ENCODE data around the gene ASB9.

DNA sequence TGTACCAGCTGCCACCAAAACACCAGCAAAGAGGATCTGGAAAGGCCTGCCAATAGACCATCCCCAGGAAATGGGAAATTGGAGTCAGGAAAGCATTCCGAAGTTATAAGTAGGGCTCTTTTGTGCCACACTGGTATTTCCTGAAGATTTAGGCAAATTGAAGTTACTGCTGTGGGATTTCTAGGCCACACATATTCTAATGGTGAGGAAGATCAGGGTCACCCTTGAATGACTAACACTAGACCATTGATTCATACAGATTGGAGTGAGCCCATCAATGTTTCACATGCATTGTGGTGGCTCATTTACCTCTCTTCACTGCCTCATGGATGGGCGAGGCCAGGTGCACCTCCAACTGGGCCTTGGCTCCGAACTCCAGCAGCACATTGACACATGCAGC lies 23.0 kb upstream of the ASB9 start:
- TF ChIP-seq, protein P1, sequence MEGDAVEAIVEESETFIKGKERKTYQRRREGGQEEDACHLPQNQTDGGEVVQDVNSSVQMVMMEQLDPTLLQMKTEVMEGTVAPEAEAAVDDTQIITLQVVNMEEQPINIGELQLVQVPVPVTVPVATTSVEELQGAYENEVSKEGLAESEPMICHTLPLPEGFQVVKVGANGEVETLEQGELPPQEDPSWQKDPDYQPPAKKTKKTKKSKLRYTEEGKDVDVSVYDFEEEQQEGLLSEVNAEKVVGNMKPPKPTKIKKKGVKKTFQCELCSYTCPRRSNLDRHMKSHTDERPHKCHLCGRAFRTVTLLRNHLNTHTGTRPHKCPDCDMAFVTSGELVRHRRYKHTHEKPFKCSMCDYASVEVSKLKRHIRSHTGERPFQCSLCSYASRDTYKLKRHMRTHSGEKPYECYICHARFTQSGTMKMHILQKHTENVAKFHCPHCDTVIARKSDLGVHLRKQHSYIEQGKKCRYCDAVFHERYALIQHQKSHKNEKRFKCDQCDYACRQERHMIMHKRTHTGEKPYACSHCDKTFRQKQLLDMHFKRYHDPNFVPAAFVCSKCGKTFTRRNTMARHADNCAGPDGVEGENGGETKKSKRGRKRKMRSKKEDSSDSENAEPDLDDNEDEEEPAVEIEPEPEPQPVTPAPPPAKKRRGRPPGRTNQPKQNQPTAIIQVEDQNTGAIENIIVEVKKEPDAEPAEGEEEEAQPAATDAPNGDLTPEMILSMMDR (IDR thresholded peaks at IDR 0.05; ENCODE audit: extremely low read depth in 1 of 2, insufficient read depth in 1 of 2, low read depth in 1 of 2, low read length in 2 of 2) = no peak
- TF ChIP-seq POLR2AphosphoS5 (IDR thresholded peaks at IDR 0.05; ENCODE audit: insufficient read depth, low read depth, low read length) (no peak), EZH2 (IDR thresholded peaks at IDR 0.05; ENCODE audit: borderline replicate concordance, low read depth, low read length, severe bottlenecking) (no peak), POLR2A (IDR thresholded peaks at IDR 0.05; ENCODE audit: low read depth, low read length) (no peak), GATA2 (IDR thresholded peaks at IDR 0.05; ENCODE audit: insufficient read depth, insufficient read length, low read depth, low read length) (no peak), MYC (IDR thresholded peaks at IDR 0.05; ENCODE audit: low read depth, low read length) (no peak), MAX (IDR thresholded peaks at IDR 0.05; ENCODE audit: insufficient read depth, insufficient read length) (no peak), FOS (IDR thresholded peaks at IDR 0.05; ENCODE audit: borderline replicate concordance, insufficient read depth, low read length) (no peak)

All from endothelial cell of umbilical vein (primary cell).